NCI-H69 (cell line): ENCODE measurements around the gene FAM3D.

Source experiments
- DNase-seq: peaks from one replicate; lab custom pipeline; 2025; lab: John Stamatoyannopoulos, UW

The FAM3D gene

DNA sequence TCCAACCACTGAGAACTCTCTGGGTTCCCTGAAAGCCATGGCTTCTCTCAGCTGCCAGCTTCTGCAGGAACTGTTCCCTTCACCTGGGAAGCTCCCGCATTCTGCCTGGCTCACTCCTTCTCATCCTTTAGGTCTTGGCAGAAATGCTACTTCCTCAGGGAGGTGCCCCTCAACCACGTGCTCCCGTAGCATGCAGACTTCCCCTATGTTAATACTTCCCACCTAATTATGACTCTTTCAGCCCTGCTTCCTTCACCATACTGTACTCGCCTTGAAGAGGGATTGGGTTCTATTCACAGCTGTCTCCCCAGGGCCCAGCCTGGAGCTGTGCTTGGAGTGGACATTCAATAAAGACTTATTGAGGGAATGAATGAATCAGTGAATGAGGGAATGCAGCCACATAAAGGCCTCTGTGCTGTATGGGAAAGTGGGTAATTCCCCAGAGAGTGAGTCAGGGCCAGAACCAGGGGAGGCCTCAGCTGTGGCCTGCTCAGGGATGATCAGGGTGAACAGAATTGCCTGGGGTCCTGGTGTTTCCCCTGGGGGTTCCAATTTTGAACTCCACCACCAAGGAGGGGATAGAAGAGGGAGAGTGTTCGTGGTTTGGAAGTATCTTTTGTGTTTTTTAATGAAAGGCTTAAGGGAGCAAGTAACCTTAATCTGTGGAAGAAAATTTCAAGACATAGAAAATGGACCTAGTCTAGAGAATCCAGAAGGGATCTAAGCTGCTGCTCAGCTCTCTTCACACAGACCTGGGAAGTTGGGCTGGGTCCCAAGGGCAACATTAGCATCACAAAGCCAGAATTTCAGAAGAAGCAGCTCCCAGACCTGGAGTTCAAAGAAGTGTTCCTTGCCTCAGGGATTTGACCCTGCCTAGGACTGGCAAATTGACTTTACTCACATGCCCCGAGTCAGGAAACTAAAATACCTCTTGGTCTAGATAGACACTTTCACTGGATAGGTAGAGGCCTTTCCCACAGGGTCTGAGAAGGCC is 74.8 kb downstream of the FAM3D start:
- no peak for DNase-seq

GRCh38 chr3:58588030-58588614 is 78.5 kb downstream of the FAM3D start:
- DNase-seq, result no peak

DNA sequence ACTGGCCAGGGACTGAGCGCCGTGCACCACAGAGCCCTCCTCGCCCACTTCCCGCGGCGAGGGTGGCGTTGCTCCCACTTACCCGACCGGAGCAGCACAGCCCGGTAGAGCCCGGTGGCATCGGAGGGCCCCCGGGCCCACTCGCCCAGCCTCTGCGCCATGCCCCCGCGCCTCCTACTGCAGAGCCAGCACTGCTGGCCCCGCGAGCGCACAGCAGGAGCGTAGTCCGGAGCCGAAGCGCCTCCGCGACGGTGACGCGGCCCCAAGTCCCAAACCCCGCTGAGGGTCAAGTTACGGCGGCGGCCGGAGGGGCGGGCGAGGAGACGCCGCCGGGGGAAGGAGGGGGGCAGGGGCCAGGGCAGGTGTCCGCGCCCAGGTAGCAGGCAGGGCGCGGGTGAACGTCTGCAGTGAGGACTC is 79.8 kb downstream of the FAM3D start:
- peak; percentile 60 for DNase-seq

DNA sequence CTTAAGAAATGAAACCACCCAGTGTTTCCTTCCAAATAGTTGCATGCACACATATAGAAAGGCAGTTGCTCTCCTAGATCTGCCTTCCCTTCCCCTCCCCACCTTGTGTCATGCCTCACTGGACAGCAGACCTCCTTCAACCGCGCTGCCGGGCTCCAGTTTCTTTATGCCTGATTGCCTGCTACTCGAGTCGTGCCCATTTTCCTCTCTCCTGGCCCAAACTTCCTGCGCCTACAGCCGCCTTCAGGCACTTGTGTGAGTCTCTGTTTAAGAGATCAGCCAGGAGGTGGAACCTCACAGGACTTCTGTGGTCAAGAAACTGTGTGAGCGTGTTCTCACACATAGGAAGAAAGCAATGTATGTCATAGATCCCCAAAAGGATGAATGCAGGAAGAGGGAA is 80.6 kb downstream of the FAM3D start:
- peak; percentile 50 for DNase-seq

GRCh38 chr3:58585005-58585786 is 81.4 kb downstream of the FAM3D start:
- DNase-seq, result peak; percentile 85

GRCh38 chr3:58584690-58585004 is 81.9 kb downstream of the FAM3D start:
- no peak for DNase-seq
